ENCODE measurements around the gene VGF. TPM values are rescaled to one million over a fixed set of nuclear protein-coding genes. Genes with fewer than 3 reads are reported as not detected.

Gene VGF
- not detected in 2 replicates for total RNA-seq (ENCODE audit: low replicate concordance)

GRCh38 chr7:101165075-101165957 lies at the start of gene VGF:
Gene VGF, minus strand, starts transcription at chr7:101165569. Its CDS starts 726 bp downstream, at chr7:101164843.

GRCh38 chr7:101200862-101201599 lies 35.7 kb upstream of the VGF start, which contains the start of gene MOGAT3:
Gene MOGAT3, minus strand, starts transcription at chr7:101201036. Its CDS starts 182 bp downstream, at chr7:101200854.

GRCh38 chr7:101180130-101180755 lies 14.9 kb upstream of the VGF start, which contains the start of gene NAT16:
Gene NAT16, minus strand, starts transcription at chr7:101180293. Its CDS starts 5,486 bp downstream, at chr7:101174807.

GRCh38 chr7:101153969-101154692 lies 11.2 kb downstream of the VGF start, which contains the start of gene AP1S1:
Gene AP1S1, plus strand, starts transcription at chr7:101154476. Its CDS starts 39 bp downstream, at chr7:101154515.

GRCh38 chr7:101126651-101127459 lies 38.5 kb downstream of the VGF start, which contains the start of gene SERPINE1:
Gene SERPINE1, plus strand, starts transcription at chr7:101127104. Its CDS starts 1,290 bp downstream, at chr7:101128394.

Other genes starting within 250 kb of the VGF start
- gene MUC3A, start 216.0 kb downstream of the VGF start, total RNA-seq (ENCODE audit: low replicate concordance) = not detected in 2 replicates
- gene MUC12, start 196.0 kb downstream of the VGF start, total RNA-seq (ENCODE audit: low replicate concordance) = not detected in 2 replicates
- gene MUC17, start 145.5 kb downstream of the VGF start, total RNA-seq (ENCODE audit: low replicate concordance) = not detected in 2 replicates
- 17.8 and 64.6 TPM in 2 replicates for gene TRIM56, start 80.1 kb downstream of the VGF start, total RNA-seq (ENCODE audit: low replicate concordance)
- gene SERPINE1, start 38.5 kb downstream of the VGF start, total RNA-seq (ENCODE audit: low replicate concordance) = 68.8 and 1,526 TPM in 2 replicates
- gene AP1S1, start 11.1 kb downstream of the VGF start, total RNA-seq (ENCODE audit: low replicate concordance) = 161 and 180 TPM in 2 replicates
- not detected in 2 replicates for gene NAT16, start 14.7 kb upstream of the VGF start, total RNA-seq (ENCODE audit: low replicate concordance)
- not detected in 2 replicates for gene MOGAT3, start 35.5 kb upstream of the VGF start, total RNA-seq (ENCODE audit: low replicate concordance)
- 58.6 and 97.9 TPM in 2 replicates for gene PLOD3, start 52.0 kb upstream of the VGF start, total RNA-seq (ENCODE audit: low replicate concordance)
- gene ZNHIT1, start 52.6 kb upstream of the VGF start, total RNA-seq (ENCODE audit: low replicate concordance) = 31.2 and 115 TPM in 2 replicates
- 1.6 and 3.0 TPM in 2 replicates for gene CLDN15, start 72.2 kb upstream of the VGF start, total RNA-seq (ENCODE audit: low replicate concordance)
- 326 and 344 TPM in 2 replicates for gene FIS1, start 79.5 kb upstream of the VGF start, total RNA-seq (ENCODE audit: low replicate concordance)
- 23.7 and 27.0 TPM in 2 replicates for gene IFT22, start 156.2 kb upstream of the VGF start, total RNA-seq (ENCODE audit: low replicate concordance)
- 0.08 TPM in 1 of 2 replicates, not detected in the other for gene COL26A1, start 197.3 kb upstream of the VGF start, total RNA-seq (ENCODE audit: low replicate concordance)